NK-92 (cell line): ENCODE data around the gene PDE4B.

ENCODE experiments used
- DNase-seq: peaks from one replicate; lab custom pipeline; 2025; ENCODE audit not compliant: unreplicated experiment; lab: John Stamatoyannopoulos, UW

PDE4B gene

GRCh38 chr1:66351478-66351877, 558.8 kb downstream of the PDE4B start:
- DNase-seq: no peak

- no peak for DNase-seq
Observed at GRCh38 chr1:66351913-66352312, 559.2 kb downstream of the PDE4B start.

- DNase-seq: no peak
Observed at GRCh38 chr1:66352792-66353191, 560.1 kb downstream of the PDE4B start.

- DNase-seq: no peak
Observed at GRCh38 chr1:66353257-66353656, 560.6 kb downstream of the PDE4B start.

- DNase-seq: no peak
Observed at GRCh38 chr1:66354311-66355201, 561.9 kb downstream of the PDE4B start.

- DNase-seq: no peak
Observed at GRCh38 chr1:66355756-66356155, 563.1 kb downstream of the PDE4B start.

- DNase-seq: no peak
Observed at GRCh38 chr1:66356605-66357004, 563.9 kb downstream of the PDE4B start.

GRCh38 chr1:66357021-66357420, 564.3 kb downstream of the PDE4B start:
- no peak for DNase-seq

GRCh38 chr1:66357478-66358197, 564.9 kb downstream of the PDE4B start:
- no peak for DNase-seq

GRCh38 chr1:66359269-66359668, 566.6 kb downstream of the PDE4B start:
- DNase-seq: no peak

- no peak for DNase-seq
Observed at GRCh38 chr1:66359815-66360214, 567.1 kb downstream of the PDE4B start.

- DNase-seq: no peak
Observed at GRCh38 chr1:66360285-66360724, 567.6 kb downstream of the PDE4B start.

GRCh38 chr1:66364578-66365391, 572.1 kb downstream of the PDE4B start:
- DNase-seq: no peak

- DNase-seq: no peak
Observed at GRCh38 chr1:66365635-66366034, 572.9 kb downstream of the PDE4B start.

GRCh38 chr1:66366634-66367033, 573.9 kb downstream of the PDE4B start:
- DNase-seq: no peak

GRCh38 chr1:66367369-66367768, 574.7 kb downstream of the PDE4B start:
- DNase-seq: no peak

- no peak for DNase-seq
Observed at GRCh38 chr1:66368261-66368660, 575.6 kb downstream of the PDE4B start.

GRCh38 chr1:66370462-66370971, 577.8 kb downstream of the PDE4B start:
- DNase-seq: no peak

- no peak for DNase-seq
Observed at GRCh38 chr1:66371233-66372005, 578.7 kb downstream of the PDE4B start.

GRCh38 chr1:66372522-66373101, 579.9 kb downstream of the PDE4B start:
- no peak for DNase-seq
